Osteocyte (in vitro differentiated cells): Measurements from ENCODE around the gene APRT. TPM values are rescaled to one million over a fixed set of nuclear protein-coding genes. Genes with fewer than 3 reads are reported as not detected.

Experiments
- DNase-seq: peaks from one replicate; pipeline ENCODE4 v3.0.0; 2021; ENCODE audit warnings: mixed read lengths; ENCODE audit not compliant: unreplicated experiment; ENCODE audit errors: extremely low spot score
- H3K27ac Mint-ChIP-seq: one replicate; pipeline ENCODE4 v1.8.0; 2021; ENCODE audit warnings: mild to moderate bottlenecking, mixed read lengths; ENCODE audit not compliant: unreplicated experiment
- H3K27me3 Mint-ChIP-seq: one replicate; pipeline ENCODE4 v1.8.0; 2021; ENCODE audit warnings: mixed read lengths; ENCODE audit not compliant: unreplicated experiment
- H3K36me3 Mint-ChIP-seq: one replicate; pipeline ENCODE4 v1.8.0; 2021; ENCODE audit warnings: mixed read lengths; ENCODE audit not compliant: unreplicated experiment
- H3K4me1 Mint-ChIP-seq: one replicate; pipeline ENCODE4 v1.8.0; 2021; ENCODE audit warnings: mixed read lengths; ENCODE audit not compliant: unreplicated experiment
- H3K4me3 Mint-ChIP-seq: one replicate; pipeline ENCODE4 v1.8.0; 2021; ENCODE audit warnings: mild to moderate bottlenecking, moderate library complexity, mixed read lengths; ENCODE audit not compliant: unreplicated experiment
- H3K9me3 Mint-ChIP-seq: one replicate; pipeline ENCODE4 v1.8.0; 2021; ENCODE audit warnings: mixed read lengths; ENCODE audit not compliant: unreplicated experiment
- CTCF ChIP-seq: fragments of 200-600 bp; sonication (generic); IDR thresholded peaks from 2 replicates; pipeline ENCODE4 v1.5.0; 2021; ENCODE audit warnings: antibody characterized with exemption, mild to moderate bottlenecking, moderate library complexity
- total RNA-seq: library from RNA; stranded (reverse); gene quantifications from 2 replicates; pipeline ENCODE4 v1.2.1, GENCODE V29; 2021

Gene APRT
- total RNA-seq, 1 donor from 2014 or later: 77.1 TPM

GRCh38 chr16:88778541-88779065, 33.1 kb downstream of the APRT start:
- TF ChIP-seq CTCF: no peak
- Mint-ChIP-seq H3K4me1 (peaks cover 86% of the 10 kb centered on the region), H3K27me3 (no peaks in the 10 kb centered on the region), H3K9me3 (no peaks in the 10 kb centered on the region), H3K4me3 (no peak overlapping the region), H3K27ac (no peak overlapping the region), H3K36me3 (no peaks in the 10 kb centered on the region)
- DNase-seq: no peak

GRCh38 chr16:88778271-88778525, 33.5 kb downstream of the APRT start:
- Mint-ChIP-seq H3K4me3 (no peak overlapping the region), H3K27me3 (no peaks in the 10 kb centered on the region), H3K36me3 (no peaks in the 10 kb centered on the region), H3K9me3 (no peaks in the 10 kb centered on the region), H3K27ac (peak overlapping the region; percentile 56), H3K4me1 (peaks cover 86% of the 10 kb centered on the region)
- no peak for DNase-seq
- TF ChIP-seq CTCF: no peak

- Mint-ChIP-seq H3K36me3 (no peaks in the 10 kb centered on the region), H3K27ac (peak overlapping the region; percentile 56), H3K4me1 (peaks cover 86% of the 10 kb centered on the region), H3K9me3 (no peaks in the 10 kb centered on the region), H3K4me3 (no peak overlapping the region), H3K27me3 (no peaks in the 10 kb centered on the region)
- DNase-seq: no peak
- TF ChIP-seq CTCF: no peak
Measured at GRCh38 chr16:88777471-88778270, 34.1 kb downstream of the APRT start.

GRCh38 chr16:88775825-88776224, 35.9 kb downstream of the APRT start:
- H3K4me1 Mint-ChIP-seq: peaks cover 82% of the 10 kb centered on the region
- DNase-seq: no peak
- no peaks in the 10 kb centered on the region for H3K27me3 Mint-ChIP-seq
- H3K36me3 Mint-ChIP-seq: no peaks in the 10 kb centered on the region
- no peak overlapping the region for H3K4me3 Mint-ChIP-seq
- H3K9me3 Mint-ChIP-seq: no peaks in the 10 kb centered on the region
- TF ChIP-seq CTCF: no peak
- H3K27ac Mint-ChIP-seq: peak overlapping the region; percentile 66

GRCh38 chr16:88774544-88775393, 37.0 kb downstream of the APRT start:
- H3K4me1 Mint-ChIP-seq: peaks cover 81% of the 10 kb centered on the region
- no peaks in the 10 kb centered on the region for H3K27me3 Mint-ChIP-seq
- TF ChIP-seq CTCF: no peak
- H3K27ac Mint-ChIP-seq: peak overlapping the region; percentile 85
- no peak for DNase-seq
- no peak overlapping the region for H3K4me3 Mint-ChIP-seq
- no peaks in the 10 kb centered on the region for H3K36me3 Mint-ChIP-seq
- no peaks in the 10 kb centered on the region for H3K9me3 Mint-ChIP-seq
